GM12891 (cell line): ENCODE results near the gene MYO5B.

Source experiments
- POLR2A ChIP-seq: IDR thresholded peaks from 2 replicates; pipeline ENCODE4 v1.6.1; 2011; ENCODE audit warnings: low read depth, low read length, control low read depth
- POLR2AphosphoS5 ChIP-seq: IDR thresholded peaks from 2 replicates; pipeline ENCODE4 v1.6.1; 2011; ENCODE audit warnings: low read depth, low read length, control low read depth
- TAF1 ChIP-seq: IDR thresholded peaks from 2 replicates; pipeline ENCODE4 v1.6.1; 2011; ENCODE audit warnings: low read depth, low read length, control low read depth

DNA sequence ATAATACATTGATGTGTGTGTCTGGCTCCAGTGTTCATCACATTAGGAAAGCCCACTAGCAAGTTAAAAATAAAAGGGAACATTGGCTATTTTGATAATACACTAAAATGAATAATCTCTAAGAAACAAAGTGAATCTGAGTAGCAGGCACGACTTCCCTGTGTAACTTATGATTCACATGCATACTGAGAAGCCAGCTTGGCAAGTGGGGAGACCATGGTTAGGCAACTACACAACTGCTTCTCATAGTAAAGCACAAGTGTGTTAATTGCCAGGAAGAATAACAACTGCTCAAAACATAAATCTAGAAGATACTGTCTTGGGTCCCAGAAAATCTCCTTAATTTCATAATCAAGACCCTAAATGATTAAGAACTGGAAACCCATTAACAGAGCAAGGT lies 4.0 kb downstream of the MYO5B start:
- TF ChIP-seq POLR2A: no peak
- TF ChIP-seq POLR2AphosphoS5: no peak
- TF ChIP-seq TAF1: no peak
